Measurements from ENCODE around the gene SYK. TPM values are rescaled to one million over a fixed set of nuclear protein-coding genes. Genes with fewer than 3 reads are reported as not detected.

Gene SYK
- polyA plus RNA-seq, 1 of the 3 experiments (the other 2 are of a cell fraction) = not detected

GRCh38 chr9:90847971-90848370 is 46.4 kb downstream of the SYK start:
- WGBS (ENCODE audit: low lambda C conversion rate) = 28% methylated on average over 5 of the region's 5 CpGs
- no peaks in the 10 kb centered on the region for H3K9me2 ChIP-seq
- no peak for DNase-seq

More at GRCh38 chr9:90847971-90848370, 46.4 kb downstream of the SYK start:
- CTCF ChIA-PET = interaction anchor here (1.9 to 2.0 kb wide), 2 partner anchors 10 to 23 kb away, joined by 5 to 7 read pairs; no protein-coding TSS in a partner anchor
- Histone ChIP-seq H3K27me3 (ENCODE audit: insufficient read depth) (no peaks in the 10 kb centered on the region), H3F3A (replicated peaks; ENCODE audit: insufficient read depth) (no peaks in the 10 kb centered on the region), H3K4me1 (ENCODE audit: control insufficient read depth in 1 of 2, insufficient read depth in 2 of 2, low read depth in 1 of 2, low read length in 1 of 2) (no peaks in the 10 kb centered on the region; a peak in 1 of 4 replicates), H3K9me3 (no peaks in the 10 kb centered on the region), H3K36me3 (replicated peaks in 1 of 2; ENCODE audit: control insufficient read depth in 1 of 2, insufficient read depth in 2 of 2, low read length in 1 of 2) (no peaks in the 10 kb centered on the region), H4K20me1 (ENCODE audit: insufficient read depth) (no peaks in the 10 kb centered on the region), H3K4me2 (no peak overlapping the region), H3K9ac (no peak overlapping the region), H3K27ac (ENCODE audit: low read depth in 2 of 2, low read length in 1 of 2) (no peak overlapping the region), H2AFZ (ENCODE audit: low read depth) (no peak overlapping the region), H3K4me3 (ENCODE audit: low read depth in 2 of 2, low read length in 1 of 2) (no peak overlapping the region), H3K79me2 (ENCODE audit: insufficient read depth) (no peaks in the 10 kb centered on the region)
- POLR2A ChIA-PET = no interaction called here
- no peak for TF ChIP-seq FOXM1 (IDR thresholded peaks at IDR 0.05; ENCODE audit: low read depth)
- TF ChIP-seq TCF12 (IDR thresholded peaks at IDR 0.05) = no peak
- no peak for TF ChIP-seq MEF2A (IDR thresholded peaks at IDR 0.05; ENCODE audit: borderline replicate concordance, low read depth)
- TF ChIP-seq IRF3 (IDR thresholded peaks at IDR 0.05; ENCODE audit: low read depth, low read length) = no peak
- no peak for TF ChIP-seq PBX3 (IDR thresholded peaks at IDR 0.05)
- TF ChIP-seq RAD21 (IDR thresholded peaks at IDR 0.05; ENCODE audit: low read length) = no peak
- no peak for TF ChIP-seq GATA2 (CRISPR knock-in tag; IDR thresholded peaks at IDR 0.05)
- no peak for TF ChIP-seq SIN3A (IDR thresholded peaks at IDR 0.05; ENCODE audit: borderline replicate concordance, low read depth, low read length)
- TF ChIP-seq USF1 (IDR thresholded peaks at IDR 0.05; ENCODE audit: borderline replicate concordance, low read depth) = no peak
- no peak for TF ChIP-seq MXI1 (IDR thresholded peaks at IDR 0.05; ENCODE audit: low read depth, low read length)
- no peak for TF ChIP-seq RFX5 (IDR thresholded peaks at IDR 0.05; ENCODE audit: low read length)
- no peak for TF ChIP-seq MAX (IDR thresholded peaks at IDR 0.05; ENCODE audit: low read depth)
- TF ChIP-seq USF2 (IDR thresholded peaks at IDR 0.05; ENCODE audit: borderline replicate concordance, low read depth, low read length) = no peak
- no peak for TF ChIP-seq JUND (IDR thresholded peaks at IDR 0.05)
- TF ChIP-seq RXRA (IDR thresholded peaks at IDR 0.05; ENCODE audit: borderline replicate concordance, low read depth) = no peak
